ENCODE data around the gene PARD3B. TPM values are rescaled to one million over a fixed set of nuclear protein-coding genes. Genes with fewer than 3 reads are reported as not detected.

Gene PARD3B
- total RNA-seq, 1 experiment from 2014 or later, result 2.0 TPM

GRCh38 chr2:204950695-204951346 lies 405.5 kb downstream of the PARD3B start (continued):
- no peak for TF ChIP-seq ZNF274 (IDR thresholded peaks at IDR 0.05; ENCODE audit: low read depth, low read length)
- no peak for TF ChIP-seq EZH2 (IDR thresholded peaks at IDR 0.05)
- TF ChIP-seq YY1 (IDR thresholded peaks at IDR 0.05; ENCODE audit: extremely low read depth, insufficient replicate concordance, low read depth, low read length), result no peak
- no peak for TF ChIP-seq ZFX (IDR thresholded peaks at IDR 0.05)

- intact Hi-C loops (cut with micrococcal nuclease), result no loop called here
- H3K4me3 ChIP-seq (replicated peaks in 1 of 2; ENCODE audit: low read depth in 1 of 2, low read length in 2 of 2), result no peak overlapping the region
- no peak overlapping the region for H3K9ac ChIP-seq (ENCODE audit: low read length)
- H4K20me1 ChIP-seq (ENCODE audit: insufficient read depth), result no peaks in the 10 kb centered on the region
- no peak overlapping the region for H3K27ac ChIP-seq (ENCODE audit: low read depth, low read length)
- RAD21 ChIA-PET (ENCODE audit: low non-redundant PET in 1 of 2, low total read pairs in 2 of 2, uncharacterized antibody in 2 of 2, unreplicated experiment in 2 of 2), result no interaction called here
- no peak overlapping the region for H3K4me2 ChIP-seq (ENCODE audit: low read length)
- POLR2A ChIA-PET, result no interaction called here
- H3K27me3 ChIP-seq (ENCODE audit: insufficient read depth, low read length), result no peaks in the 10 kb centered on the region
- no peaks in the 10 kb centered on the region for H3K9me2 ChIP-seq (ENCODE audit: insufficient read depth)
- no peaks in the 10 kb centered on the region for H3K79me2 ChIP-seq (ENCODE audit: insufficient read depth, low read length)
- TF ChIP-seq CBX3 (IDR thresholded peaks at IDR 0.05; ENCODE audit: low read depth) (no peak), EGR1 (IDR thresholded peaks at IDR 0.05; ENCODE audit: low read depth) (no peak), JUND (IDR thresholded peaks at IDR 0.05) (no peak)
- H3K4me1 ChIP-seq (ENCODE audit: control insufficient read depth in 1 of 2, insufficient read depth in 2 of 2, low read length in 2 of 2), result no peaks in the 10 kb centered on the region
- BruUV-seq (replicated peaks), result no TSS peak
- no peaks in the 10 kb centered on the region for H3K36me3 ChIP-seq (ENCODE audit: control insufficient read depth in 1 of 2, insufficient read depth in 2 of 2, low read length in 2 of 2)
- ATAC-seq, result no peak
- H2AFZ ChIP-seq (ENCODE audit: low read depth, low read length, poor library complexity, severe bottlenecking), result no peak overlapping the region
- H3K9me3 ChIP-seq (ENCODE audit: control insufficient read depth in 1 of 2, insufficient read depth in 1 of 2, low read depth in 1 of 2, low read length in 2 of 2), result no peaks in the 10 kb centered on the region
- DNase-seq (ENCODE audit: low read depth, low spot score), result no peak
- CTCF ChIA-PET, result no interaction called here
These were observed 413.1 kb downstream of the PARD3B start for GRCh38 chr2:204958371-204958770.

- no peaks in the 10 kb centered on the region for H4K20me1 ChIP-seq (ENCODE audit: insufficient read depth)
- H3K4me2 ChIP-seq (ENCODE audit: low read length), result no peak overlapping the region
- no peak for TF ChIP-seq EZH2phosphoT487 (IDR thresholded peaks at IDR 0.05; ENCODE audit: borderline replicate concordance)
- ChIA-PET RAD21 (ENCODE audit: low non-redundant PET in 1 of 2, low total read pairs in 2 of 2, uncharacterized antibody in 2 of 2, unreplicated experiment in 2 of 2) (no interaction called here), CTCF (no interaction called here), POLR2A (no interaction called here)
- H3K79me2 ChIP-seq (ENCODE audit: insufficient read depth, low read length), result no peaks in the 10 kb centered on the region
- BruUV-seq (replicated peaks), result no TSS peak
- H2AFZ ChIP-seq (ENCODE audit: low read depth, low read length, poor library complexity, severe bottlenecking), result no peak overlapping the region
- no peak overlapping the region for H3K9ac ChIP-seq (ENCODE audit: low read length)
- ATAC-seq (no peak), DNase-seq (ENCODE audit: low read depth, low spot score) (no peak)
- no peaks in the 10 kb centered on the region for H3K27me3 ChIP-seq (ENCODE audit: insufficient read depth, low read length)
- H3K4me1 ChIP-seq (ENCODE audit: control insufficient read depth in 1 of 2, insufficient read depth in 2 of 2, low read length in 2 of 2), result no peaks in the 10 kb centered on the region
- H3K27ac ChIP-seq (ENCODE audit: low read depth, low read length), result no peak overlapping the region
- H3K9me3 ChIP-seq (ENCODE audit: control insufficient read depth in 1 of 2, insufficient read depth in 1 of 2, low read depth in 1 of 2, low read length in 2 of 2), result no peaks in the 10 kb centered on the region
- H3K9me2 ChIP-seq (ENCODE audit: insufficient read depth), result no peaks in the 10 kb centered on the region
- no peaks in the 10 kb centered on the region for H3K36me3 ChIP-seq (ENCODE audit: control insufficient read depth in 1 of 2, insufficient read depth in 2 of 2, low read length in 2 of 2)
- no peak overlapping the region for H3K4me3 ChIP-seq (replicated peaks in 1 of 2; ENCODE audit: low read depth in 1 of 2, low read length in 2 of 2)
- intact Hi-C loops (cut with micrococcal nuclease), result no loop called here
These were observed 419.1 kb downstream of the PARD3B start for GRCh38 chr2:204964414-204964813.
